Myocyte (in vitro differentiated cells): ENCODE results near the gene SLC45A3. TPM values are rescaled to one million over a fixed set of nuclear protein-coding genes. Genes with fewer than 3 reads are reported as not detected.

ENCODE experiments used
- DNase-seq: peaks from one replicate; pipeline ENCODE4 v3.0.0-alpha.2; 2012; ENCODE audit warnings: low read depth
- total RNA-seq: library from RNA; depleted of rRNA; stranded (reverse); fragments of >200 nt; gene quantifications from 2 replicates; pipeline ENCODE4 v1.2.3, GENCODE V29; 2014

Gene SLC45A3
- total RNA-seq, 1 donor from 2014 or later = 12.1 TPM

DNA sequence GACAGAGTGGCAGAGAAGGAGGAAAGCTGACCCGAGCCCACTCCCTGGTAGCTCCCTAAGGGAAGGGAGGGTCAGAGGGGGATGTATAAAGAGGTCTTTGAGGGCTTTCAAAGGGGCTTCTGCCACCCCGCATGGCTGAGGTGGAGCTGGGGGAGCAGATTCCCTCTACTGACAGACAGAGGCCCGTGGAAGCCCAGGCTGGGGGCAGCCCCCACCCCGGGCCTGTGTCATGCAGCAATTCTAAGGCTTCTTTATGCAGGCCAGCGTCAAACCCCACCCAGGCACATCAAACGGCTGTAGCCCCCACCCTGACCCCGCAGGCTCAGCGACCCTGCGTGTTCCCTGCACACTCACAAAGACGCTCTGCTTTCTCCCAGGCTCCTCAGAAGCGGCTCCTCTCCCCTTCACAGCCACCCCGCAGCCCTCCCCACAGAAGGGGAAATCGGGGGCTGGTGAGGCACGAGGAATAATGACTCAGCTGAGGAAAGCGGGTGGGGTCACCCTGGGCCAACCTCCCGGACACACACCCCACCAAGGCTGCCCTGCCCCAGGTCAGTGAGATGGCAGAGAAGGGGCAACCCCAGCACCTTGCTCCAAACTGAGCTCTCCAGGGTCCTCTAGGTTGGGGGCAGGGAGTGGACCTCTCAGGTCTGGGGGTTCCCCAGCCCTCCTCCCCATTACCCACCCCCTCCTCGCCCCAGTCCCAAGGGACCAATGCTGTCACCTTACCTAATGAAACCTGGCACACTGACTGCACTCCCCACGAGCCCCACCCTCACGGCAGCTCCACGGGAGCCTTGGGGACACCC, 10.8 kb downstream of the SLC45A3 start:
- DNase-seq = peak; percentile 2

DNA sequence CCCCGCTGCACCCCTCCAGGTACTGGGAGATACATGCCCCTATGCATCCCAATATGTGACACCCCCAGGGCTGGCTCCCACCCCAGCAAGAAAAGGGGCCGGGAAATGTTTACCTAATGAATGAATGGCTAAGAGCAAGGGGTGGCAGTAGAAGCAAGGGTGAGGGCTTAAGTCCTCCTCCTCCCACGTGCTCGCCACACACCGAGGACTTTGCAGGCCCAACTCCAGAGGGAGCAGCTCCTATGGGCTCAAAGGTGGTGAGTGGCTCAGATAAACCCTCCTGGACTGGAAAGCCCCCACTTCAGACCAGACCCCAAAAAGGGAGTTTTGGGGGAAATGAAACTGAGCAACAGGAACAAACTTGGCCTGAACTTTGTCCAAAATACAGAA, 11.4 kb downstream of the SLC45A3 start:
- DNase-seq = no peak

DNA sequence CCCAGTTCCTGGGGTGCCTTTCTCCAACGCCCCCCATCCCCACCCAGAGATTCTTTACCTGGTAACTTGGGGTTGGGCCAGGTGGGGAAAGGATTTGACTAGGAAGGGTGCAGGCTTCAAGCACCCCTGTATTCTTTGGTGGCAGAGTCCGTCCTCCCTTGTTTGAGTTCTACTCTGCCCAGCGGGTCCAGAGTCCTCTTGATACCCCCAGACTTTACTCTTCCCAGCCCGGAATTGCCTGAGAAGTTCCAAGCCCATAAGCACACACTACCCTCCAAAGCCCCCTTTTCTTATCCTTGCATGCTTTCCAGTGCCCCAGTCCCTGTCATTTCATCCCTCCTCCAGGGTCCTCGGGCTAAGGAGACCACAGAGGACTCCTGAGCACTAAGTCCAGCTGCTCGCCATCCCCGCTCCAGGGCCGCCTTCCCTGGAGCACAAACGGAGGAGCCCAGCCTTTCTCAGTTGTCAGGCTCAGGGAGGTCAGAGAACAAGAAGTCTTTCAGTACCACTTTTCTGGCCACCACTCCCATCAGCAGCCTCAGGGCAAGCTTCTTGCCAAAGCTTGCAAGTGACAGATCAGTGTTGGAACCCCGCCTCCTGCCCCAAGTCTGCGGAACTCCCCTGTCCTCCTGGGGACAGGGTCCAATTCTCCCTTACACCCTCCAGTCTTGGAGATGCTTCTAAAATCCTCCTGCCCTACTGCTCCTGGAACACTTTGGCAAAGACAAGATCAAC, 12.2 kb downstream of the SLC45A3 start:
- DNase-seq = peak; percentile 8

GRCh38 chr1:205666372-205667166, 13.7 kb downstream of the SLC45A3 start:
- DNase-seq = no peak

DNA sequence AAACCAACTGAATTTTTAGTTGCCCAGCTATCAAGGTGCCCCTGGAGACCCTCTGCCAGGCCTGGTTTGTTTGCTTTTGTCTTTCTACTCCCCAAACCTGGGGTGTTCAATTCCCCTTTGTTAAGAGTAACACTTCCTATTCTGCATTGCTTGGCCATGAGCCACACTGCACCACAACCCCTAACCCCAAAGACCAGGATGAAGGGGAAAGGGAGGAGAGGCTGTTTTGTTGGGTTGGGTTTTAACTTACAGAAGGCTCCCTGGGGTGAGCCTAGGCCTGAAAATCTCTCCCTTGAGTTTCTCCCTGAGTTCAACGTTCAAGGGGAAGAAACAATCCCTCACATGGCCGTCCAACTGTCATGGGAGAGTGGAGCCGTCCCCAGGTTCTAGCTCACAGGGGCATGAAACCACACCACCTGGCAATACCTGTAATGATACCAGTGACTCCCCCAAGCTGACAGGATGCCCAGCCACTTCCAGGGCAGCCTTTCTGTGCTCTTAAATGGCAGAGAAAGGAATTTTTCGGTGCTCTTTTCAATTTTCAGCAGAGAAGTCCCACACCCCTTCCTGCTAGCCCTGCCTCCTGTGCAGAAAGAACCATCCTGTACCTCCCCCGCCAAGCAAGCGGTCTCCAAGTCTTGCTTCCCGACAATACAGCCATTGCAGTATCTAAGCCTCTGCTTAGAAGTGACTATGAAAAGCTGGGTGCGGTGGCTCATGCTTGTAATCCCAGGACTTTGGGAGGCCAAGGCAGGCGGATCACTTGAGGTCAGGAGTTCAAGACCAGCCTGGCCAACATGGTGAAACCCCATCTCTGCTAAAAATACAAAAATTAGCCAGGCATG, 14.9 kb downstream of the SLC45A3 start:
- no peak for DNase-seq

DNA sequence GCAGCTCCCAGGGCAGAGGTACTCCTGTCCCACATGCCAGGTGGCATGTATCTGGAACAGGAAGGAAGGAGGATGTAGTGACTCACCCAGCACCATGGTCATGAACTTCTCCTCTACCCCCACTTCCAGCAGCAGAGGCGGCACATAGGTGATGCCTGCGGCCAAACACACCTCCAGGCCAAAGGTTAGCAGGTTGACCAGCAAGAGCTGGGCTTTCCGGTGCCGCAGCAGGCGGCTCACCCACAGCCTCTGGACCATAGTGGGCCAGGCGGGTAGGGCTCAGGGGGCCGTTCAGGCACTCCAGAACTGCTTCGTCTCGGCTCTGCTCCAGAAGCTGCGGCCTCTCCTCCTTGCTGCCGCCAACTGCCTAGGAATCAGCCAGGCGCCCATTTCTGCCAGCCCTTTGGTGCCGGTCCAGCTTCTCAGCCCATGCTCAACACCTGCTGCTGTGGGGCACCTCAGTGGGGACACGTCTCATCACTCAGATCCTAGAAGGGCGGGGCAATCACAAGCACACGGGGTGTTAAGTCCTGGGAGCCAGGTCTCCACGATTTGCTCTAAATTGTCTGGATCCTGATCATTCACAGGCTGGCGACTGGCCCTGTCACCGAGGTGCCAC, 15.8 kb downstream of the SLC45A3 start:
- DNase-seq = peak; percentile 57

GRCh38 chr1:205663286-205663936, 16.9 kb downstream of the SLC45A3 start:
- no peak for DNase-seq

GRCh38 chr1:205662791-205663190, 17.5 kb downstream of the SLC45A3 start:
- no peak for DNase-seq

DNA sequence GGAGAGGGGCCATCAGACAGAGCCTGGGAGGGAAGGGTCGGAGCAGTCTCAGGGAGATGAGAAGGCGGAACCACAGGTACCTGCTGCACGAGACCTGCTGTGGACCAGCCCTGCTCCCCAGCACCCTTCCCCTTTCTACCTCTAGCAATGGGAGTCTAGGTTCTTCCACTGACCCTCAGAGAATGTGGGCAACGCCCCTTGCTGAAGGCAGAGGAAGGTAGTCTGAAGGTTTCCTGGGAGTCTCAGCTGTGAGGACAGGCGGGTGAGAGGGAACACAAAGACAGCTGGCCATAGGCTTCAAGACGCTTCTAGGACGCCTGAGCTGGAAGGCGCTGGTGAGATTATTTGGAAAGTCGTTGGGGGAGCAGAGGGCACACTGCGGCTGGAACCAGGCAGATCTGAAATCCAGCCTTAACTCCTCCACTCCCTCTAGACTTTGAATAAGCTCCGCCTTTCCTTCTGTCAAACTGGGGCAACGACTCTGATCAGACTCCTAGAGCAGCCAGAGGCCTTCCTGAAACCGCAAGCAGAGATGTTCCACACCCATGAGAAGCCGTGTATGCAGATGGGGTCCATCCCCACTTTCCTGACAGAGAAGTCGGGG, 18.1 kb downstream of the SLC45A3 start:
- DNase-seq = no peak

GRCh38 chr1:205661429-205662134, 18.7 kb downstream of the SLC45A3 start:
- DNase-seq = no peak

GRCh38 chr1:205660361-205660760, 19.9 kb downstream of the SLC45A3 start:
- DNase-seq = no peak

DNA sequence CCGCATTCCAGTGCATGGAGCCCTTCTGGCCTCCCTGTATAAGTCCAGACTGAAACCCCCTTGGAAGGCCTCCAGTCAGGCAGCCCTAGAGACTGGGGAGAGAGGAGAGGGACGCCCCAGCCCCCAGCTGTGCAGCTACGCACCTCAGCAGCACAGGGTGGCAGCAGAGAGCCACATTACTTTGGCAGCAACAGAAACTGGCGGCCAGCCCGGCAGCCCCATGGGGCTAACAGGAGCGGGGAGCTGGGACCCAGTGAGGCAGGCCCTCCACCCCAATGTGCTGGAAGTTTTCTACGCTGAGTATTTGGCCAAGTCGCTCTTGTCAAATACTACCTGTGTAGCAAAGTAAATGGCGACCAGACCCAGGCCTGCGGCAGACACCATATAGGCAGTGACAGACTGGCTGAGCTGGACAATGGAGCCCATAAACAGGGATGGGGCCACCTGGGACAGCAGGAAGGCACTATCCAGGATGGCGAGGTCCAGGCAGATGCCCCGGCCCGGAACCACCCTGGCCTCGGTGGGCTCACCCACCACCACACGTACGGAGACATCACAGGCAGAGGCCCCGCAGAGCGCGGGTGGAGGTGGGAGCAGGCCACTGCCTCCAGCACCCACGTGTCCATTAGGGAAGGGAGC, 21.2 kb downstream of the SLC45A3 start:
- peak; percentile 77 for DNase-seq

GRCh38 chr1:205656236-205656635, 24.1 kb downstream of the SLC45A3 start:
- peak; percentile 41 for DNase-seq

DNA sequence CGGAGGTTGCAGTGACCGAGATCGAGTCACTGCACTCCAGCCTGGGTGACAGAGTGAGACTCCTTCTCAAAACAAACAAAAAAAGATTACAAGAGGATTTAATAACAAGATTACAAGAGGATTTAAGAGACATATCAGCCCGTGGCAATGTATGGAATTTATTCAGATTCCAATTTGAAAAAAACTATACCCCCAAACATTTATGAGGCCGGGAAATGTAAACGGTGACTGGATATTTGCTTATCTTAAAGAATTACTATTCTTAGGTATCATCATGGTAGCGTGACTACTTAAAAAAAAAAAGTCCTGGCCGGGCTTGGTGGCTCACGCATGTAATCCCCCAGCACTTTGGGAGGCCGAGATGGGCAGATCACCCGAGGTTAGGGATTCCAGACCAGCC, 27.3 kb downstream of the SLC45A3 start:
- no peak for DNase-seq

GRCh38 chr1:205650241-205650640, 30.1 kb downstream of the SLC45A3 start:
- no peak for DNase-seq

GRCh38 chr1:205645519-205645918, 34.8 kb downstream of the SLC45A3 start:
- no peak for DNase-seq

GRCh38 chr1:205642679-205643307, 37.5 kb downstream of the SLC45A3 start:
- no peak for DNase-seq

DNA sequence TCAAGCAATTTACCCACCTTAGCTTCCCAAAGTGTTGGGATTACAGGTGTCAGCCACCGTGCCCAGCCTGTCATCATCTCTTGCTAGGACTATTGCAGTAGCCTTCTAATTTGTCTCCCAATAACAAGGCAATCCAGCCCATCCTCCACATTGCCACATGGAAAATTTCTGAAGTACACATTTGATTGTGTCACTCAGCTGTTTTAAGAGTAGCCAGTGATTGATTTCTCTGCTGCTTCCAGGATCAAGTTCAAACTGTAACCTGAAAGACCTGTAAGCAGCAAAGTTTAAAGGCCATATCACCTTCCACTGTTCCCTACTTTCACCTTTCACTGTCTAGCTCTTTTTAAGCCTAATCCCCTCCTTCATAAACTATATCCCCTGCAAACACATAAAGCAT, 40.7 kb downstream of the SLC45A3 start:
- no peak for DNase-seq
